HG02970 (cell line): Measurements from ENCODE around the gene SLC38A9.
"Not testable (repeated sequence)": the region's sequence is repeated elsewhere in the genome, so short reads cannot be mapped to it uniquely, and the experiment has no call there.

Experiments used
- ATAC-seq: cut with Tn5 transposase; IDR thresholded peaks from one replicate; pipeline ENCODE4 v1.9.1; 2021; ENCODE audit warnings: mild to moderate bottlenecking, moderate library complexity, moderate number of reproducible peaks; ENCODE audit not compliant: unreplicated experiment, low FRiP score

SLC38A9 gene

GRCh38 chr5:55620766-55621160 is 91.4 kb downstream of the SLC38A9 start:
- ATAC-seq: no peak

DNA sequence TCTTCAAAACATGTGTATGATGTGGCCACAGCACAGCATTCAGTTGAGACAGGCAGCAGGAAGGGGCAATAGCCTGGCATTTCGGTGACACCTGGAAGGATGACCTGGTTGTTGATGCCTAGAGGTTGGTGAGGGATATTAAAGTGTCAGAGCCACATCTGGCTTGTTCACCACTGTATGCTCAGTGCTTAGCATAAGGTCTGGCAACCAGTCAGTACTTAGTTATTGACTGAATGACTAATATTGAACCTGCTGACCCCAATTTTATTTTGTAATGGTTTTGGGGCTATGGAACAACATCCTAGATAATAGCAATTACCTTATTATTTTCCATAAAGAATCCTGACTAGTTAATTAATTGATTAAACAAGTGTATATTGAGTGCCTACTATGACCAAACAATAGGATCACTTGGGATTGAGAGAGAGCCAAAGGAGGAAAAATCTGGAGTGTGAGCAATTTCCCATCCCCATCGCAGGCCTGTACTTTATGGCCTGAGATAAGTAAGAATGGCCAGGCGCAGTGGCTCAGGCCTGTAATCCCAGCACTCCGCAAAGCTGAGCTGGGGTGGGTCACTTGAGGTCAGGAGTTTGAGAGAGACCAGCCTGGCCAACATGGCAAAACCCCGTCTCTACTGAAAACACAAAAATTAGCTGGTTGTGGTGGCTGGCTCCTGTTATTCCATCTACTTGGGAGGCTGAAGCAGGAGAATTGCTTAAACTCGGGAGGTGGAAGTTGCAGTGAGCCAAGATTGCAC is 91.9 kb downstream of the SLC38A9 start:
- no peak for ATAC-seq

- no peak for ATAC-seq
These were observed 93.8 kb downstream of the SLC38A9 start for GRCh38 chr5:55618318-55618717.

- no peak for ATAC-seq
These were observed 98.8 kb downstream of the SLC38A9 start for GRCh38 chr5:55613112-55613868.

- no peak for ATAC-seq
These were observed 101.6 kb downstream of the SLC38A9 start for GRCh38 chr5:55610542-55610941.

DNA sequence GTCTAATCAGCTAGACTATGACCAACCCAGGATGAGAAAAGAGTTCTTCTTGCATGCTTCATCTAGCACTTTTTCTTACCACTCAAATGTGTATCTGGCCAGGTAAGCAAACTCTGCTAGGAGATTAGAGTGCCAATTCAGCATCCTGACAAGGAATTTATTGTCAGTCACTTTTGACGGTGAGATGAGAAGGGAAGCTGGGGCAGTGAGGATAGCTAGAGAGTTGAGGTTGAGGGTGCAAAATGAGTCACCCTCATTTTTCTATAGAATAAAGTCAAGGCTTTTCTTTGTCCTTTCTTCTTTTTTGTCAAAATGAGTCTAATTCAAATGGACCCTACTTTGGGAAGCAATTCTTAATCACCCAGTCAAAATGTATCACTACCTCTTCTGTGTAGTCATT is 102.7 kb downstream of the SLC38A9 start:
- no peak for ATAC-seq

DNA sequence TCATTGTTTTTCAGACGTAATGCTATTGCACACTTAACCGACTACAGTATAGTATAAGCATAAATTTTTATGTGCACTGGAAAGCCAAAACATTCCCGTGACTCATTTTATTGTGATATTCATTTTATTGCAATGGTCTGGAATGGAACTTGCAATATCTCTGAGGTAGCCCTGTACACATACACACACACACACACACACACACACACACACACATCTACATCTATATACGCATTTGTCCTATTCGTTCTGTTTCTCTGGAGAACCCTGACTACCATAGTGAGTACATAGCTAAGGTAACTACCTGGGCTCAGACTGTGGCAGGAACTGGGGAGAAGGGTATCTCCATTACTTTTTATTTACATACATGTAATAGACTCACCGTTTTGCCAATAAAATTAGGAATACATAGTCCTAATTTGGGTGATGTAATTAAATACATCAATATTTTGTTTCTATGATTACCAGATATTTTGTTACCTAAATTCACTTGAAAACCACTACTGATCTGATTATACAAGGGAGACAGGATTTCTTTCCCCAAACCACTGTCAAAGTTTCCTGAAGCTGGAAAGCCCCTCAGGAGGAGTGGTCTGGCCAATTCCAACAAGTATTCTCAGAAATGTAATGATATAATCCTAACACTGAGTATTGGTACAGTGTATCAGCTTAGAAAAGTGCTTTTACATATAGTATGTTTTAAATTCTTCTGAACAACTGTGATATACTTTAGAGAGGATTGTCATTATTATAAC is 103.4 kb downstream of the SLC38A9 start:
- ATAC-seq: no peak

- ATAC-seq: not testable (repeated sequence)
These were observed 104.8 kb downstream of the SLC38A9 start for GRCh38 chr5:55607309-55607708.

- ATAC-seq: no peak
These were observed 107.5 kb downstream of the SLC38A9 start for GRCh38 chr5:55604611-55605067.

DNA sequence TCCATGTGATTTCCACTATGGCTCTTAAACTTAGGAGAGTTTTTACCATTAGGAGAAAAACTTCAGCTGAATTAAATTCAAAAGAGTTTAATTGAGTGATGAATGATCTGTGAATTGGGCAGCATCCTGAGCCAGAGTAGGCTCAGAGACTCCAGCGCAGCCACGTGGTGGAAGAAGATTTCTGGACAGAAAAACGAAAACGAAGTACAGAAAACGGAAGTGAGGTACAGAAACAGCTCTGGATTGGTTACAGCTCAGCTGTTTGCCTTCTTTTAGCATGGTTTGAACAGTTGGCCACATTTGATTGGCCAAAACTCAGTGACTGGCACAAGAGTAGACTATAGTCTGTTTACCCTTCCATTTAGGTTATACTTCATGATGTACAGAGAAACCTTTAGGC is 108.2 kb downstream of the SLC38A9 start:
- ATAC-seq: no peak

DNA sequence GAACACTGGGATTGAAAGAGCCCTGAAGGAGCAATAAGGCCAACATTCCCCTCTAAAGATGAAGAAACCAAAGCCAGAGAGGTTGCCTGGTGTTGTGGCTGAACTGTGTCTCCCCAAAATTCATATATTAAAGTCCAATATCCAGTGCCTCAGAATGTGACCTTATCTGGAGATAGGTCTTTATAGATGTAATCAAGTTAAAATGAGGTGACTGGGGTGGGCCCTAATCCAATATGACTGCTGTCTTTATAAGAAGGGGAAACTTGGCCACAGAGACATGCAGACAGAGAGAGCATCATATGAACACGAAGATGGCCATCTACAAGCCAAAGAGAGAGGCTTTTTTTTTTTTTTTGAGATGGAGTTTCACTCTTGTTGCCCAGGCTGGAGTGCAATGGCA is 110.5 kb downstream of the SLC38A9 start:
- no peak for ATAC-seq

- no peak for ATAC-seq
These were observed 110.9 kb downstream of the SLC38A9 start for GRCh38 chr5:55601204-55601618.

DNA sequence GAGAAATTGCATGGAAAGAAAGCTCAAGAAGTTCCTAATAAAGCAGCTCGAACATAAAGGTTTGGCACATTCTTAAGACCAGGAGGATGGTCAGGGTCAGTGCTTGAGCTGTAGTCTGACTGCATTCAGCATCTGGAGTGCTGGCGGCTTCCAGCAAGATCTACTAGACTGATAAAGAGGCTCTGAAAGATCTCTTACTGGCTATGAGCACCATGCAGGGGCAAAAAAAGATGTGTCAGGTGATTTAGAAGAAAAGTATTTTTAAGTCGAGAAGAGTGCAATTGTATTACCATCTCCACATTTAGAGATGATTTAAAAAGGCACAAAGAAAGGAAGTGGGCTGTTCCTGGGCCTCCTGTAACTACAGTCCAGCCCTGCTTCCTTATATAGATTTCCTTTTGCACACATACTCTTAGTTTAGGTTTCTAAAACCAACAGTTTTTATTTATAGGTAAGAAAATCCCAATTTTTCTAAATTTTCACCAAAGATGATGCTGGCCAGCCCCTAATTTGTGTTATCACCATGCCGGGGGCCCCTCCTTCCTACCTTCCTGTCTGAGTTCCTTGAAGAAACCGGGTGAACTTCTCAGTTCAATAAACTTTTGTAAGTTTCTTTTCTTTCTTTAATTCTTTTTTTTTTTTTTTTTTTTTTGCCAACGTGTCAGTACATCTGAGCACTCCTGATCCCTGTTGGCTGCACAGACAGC is 111.5 kb downstream of the SLC38A9 start:
- ATAC-seq: no peak

DNA sequence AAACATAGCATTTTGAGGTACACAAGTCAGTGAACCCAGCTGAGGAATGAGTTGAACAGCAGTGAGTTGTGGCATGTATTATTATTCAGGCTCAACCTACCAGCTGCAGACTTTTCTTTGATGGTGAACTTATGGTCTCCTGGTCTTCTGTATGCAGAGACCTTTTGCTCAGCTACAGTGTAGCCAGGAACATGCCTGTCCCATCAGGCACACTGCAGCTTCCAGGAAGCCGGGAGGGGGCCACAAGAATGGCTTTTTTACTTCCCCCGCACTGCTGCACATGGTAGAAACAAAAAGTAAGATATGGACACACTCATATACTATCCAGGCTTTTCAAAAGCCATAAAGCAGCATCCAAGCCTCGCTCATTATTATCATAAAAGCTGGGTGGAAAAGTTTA is 112.0 kb downstream of the SLC38A9 start:
- ATAC-seq: no peak

GRCh38 chr5:55599148-55600050 is 112.7 kb downstream of the SLC38A9 start:
- ATAC-seq: no peak

DNA sequence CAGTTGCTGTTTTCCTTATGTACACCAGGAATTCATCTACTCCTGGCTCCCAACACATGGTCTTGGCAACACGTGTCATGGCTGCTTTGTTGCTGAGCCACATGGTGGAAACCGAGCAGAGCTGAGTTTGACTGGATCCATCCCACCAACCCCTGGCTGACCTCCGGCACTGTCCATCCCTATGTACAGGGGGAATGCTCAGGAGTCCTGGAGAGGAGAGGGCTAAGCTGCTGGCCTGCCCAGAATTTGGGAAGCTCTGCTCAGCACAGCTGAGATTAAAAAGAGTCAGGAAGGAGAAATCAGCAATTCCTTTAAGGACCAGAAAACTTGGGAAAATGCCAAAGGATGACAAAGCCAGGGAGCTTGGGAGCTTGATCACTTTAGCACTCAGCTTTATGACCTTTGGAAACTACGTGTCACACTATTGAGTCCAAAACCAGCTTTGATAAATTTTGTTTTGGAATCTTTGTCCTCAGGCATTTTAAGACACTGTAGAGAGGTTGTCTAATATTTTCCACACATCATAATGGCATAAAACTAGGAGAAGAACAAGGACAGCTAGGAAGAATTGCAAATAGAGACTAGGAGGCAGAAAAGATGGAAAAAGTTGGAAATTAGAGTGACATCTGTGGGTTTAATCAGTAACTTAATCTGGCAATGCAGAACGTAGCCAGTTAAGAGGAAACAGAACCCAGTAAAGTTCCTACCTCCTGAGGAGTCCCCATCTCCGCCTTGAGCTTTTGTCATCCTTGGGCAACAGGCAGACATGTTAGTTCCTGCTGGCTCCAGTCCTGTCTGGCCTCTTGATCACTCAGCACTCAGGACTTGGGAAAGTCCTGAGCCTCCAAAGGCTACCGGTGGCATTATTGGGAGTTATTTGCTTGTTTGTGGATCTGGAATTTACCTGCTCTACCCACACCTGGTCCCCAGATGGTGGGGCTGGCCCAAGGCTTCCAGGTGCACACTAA is 114.8 kb downstream of the SLC38A9 start:
- ATAC-seq: no peak

- no peak for ATAC-seq
These were observed 117.5 kb downstream of the SLC38A9 start for GRCh38 chr5:55594671-55595070.

DNA sequence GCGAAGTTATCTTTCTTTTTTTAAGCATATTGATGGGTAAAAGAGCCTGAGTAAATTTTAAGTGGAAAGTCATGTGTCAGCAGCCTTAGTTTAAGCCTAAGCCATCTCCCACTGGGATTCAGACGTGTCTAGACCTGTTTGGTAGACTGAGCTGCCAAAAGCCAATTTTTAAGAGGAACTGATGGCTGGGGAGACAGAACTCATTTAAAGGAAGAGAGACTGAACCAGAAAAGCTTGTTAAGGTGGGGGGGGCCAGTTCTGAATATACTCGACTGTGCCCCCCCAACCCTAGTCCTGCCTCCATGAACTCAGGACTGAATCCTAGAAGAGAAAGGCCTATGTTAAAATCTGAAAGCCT is 119.0 kb downstream of the SLC38A9 start:
- no peak for ATAC-seq
